Astrocyte (in vitro differentiated cells and primary cell): ENCODE measurements around the gene CLCF1. TPM values are rescaled to one million over a fixed set of nuclear protein-coding genes. Genes with fewer than 3 reads are reported as not detected.

Experiments used
- DNase-seq: peaks from one replicate; pipeline ENCODE4 v3.0.0-alpha.2; 2010; ENCODE audit warnings: low read depth
- FAIRE-seq: peaks from 2 replicates; lab custom pipeline; 2011; peaks lifted over from hg19 to GRCh38; lab: Jason Lieb, UNC
- H2AFZ ChIP-seq: 2 replicates; pipeline ENCODE4 v1.6.0; 2012; ENCODE audit warnings: low read depth, low read length, inconsistent platforms
- H3K27ac ChIP-seq: 2 replicates; pipeline ENCODE4 v1.5.1; 2011; ENCODE audit warnings: low read depth, low read length, inconsistent platforms
- H3K27me3 ChIP-seq: 2 replicates; pipeline ENCODE4 v1.6.0; 2011; ENCODE audit warnings: low read length, inconsistent platforms; ENCODE audit not compliant: insufficient read depth
- H3K36me3 ChIP-seq: 2 replicates; pipeline ENCODE4 v1.5.1; 2011; ENCODE audit warnings: low read length, inconsistent platforms; ENCODE audit not compliant: insufficient read depth
- H3K4me1 ChIP-seq: 2 replicates; pipeline ENCODE4 v1.5.1; 2011; ENCODE audit warnings: low read length, inconsistent platforms; ENCODE audit not compliant: insufficient read depth
- H3K4me2 ChIP-seq: 2 replicates; pipeline ENCODE4 v1.6.0; 2012; ENCODE audit warnings: low read length, inconsistent platforms
- H3K4me3 ChIP-seq: 2 replicates; pipeline ENCODE4 v1.5.1; 2011; ENCODE audit warnings: low read depth, mild to moderate bottlenecking, low read length, inconsistent platforms; ENCODE audit not compliant: insufficient read depth
- H3K79me2 ChIP-seq: 2 replicates; pipeline ENCODE4 v1.6.0; 2012; ENCODE audit warnings: mild to moderate bottlenecking, low read length, inconsistent platforms; ENCODE audit not compliant: insufficient read depth
- H3K9ac ChIP-seq: 2 replicates; pipeline ENCODE4 v1.6.0; 2012; ENCODE audit warnings: mild to moderate bottlenecking, low read length, inconsistent platforms
- H3K9me3 ChIP-seq: 2 replicates; pipeline ENCODE4 v1.5.1; 2012; ENCODE audit warnings: low read depth, mild to moderate bottlenecking, low read length, inconsistent platforms; ENCODE audit not compliant: insufficient read depth
- H4K20me1 ChIP-seq: 2 replicates; pipeline ENCODE4 v1.6.0; 2012; ENCODE audit warnings: low read length, inconsistent platforms; ENCODE audit not compliant: insufficient read depth
- H3K27ac Mint-ChIP-seq: one replicate; pipeline ENCODE4 v1.8.0; 2021; ENCODE audit warnings: mild to moderate bottlenecking, mixed read lengths; ENCODE audit not compliant: unreplicated experiment
- H3K27me3 Mint-ChIP-seq: one replicate; pipeline ENCODE4 v1.8.0; 2021; ENCODE audit warnings: low read depth, mixed read lengths; ENCODE audit not compliant: unreplicated experiment
- H3K36me3 Mint-ChIP-seq: one replicate; pipeline ENCODE4 v1.8.0; 2021; ENCODE audit warnings: low read depth, mixed read lengths; ENCODE audit not compliant: unreplicated experiment
- H3K4me1 Mint-ChIP-seq: one replicate; pipeline ENCODE4 v1.8.0; 2021; ENCODE audit warnings: low read depth, mixed read lengths; ENCODE audit not compliant: unreplicated experiment
- H3K4me3 Mint-ChIP-seq: one replicate; pipeline ENCODE4 v1.8.0; 2021; ENCODE audit warnings: mild to moderate bottlenecking, moderate library complexity, mixed read lengths; ENCODE audit not compliant: unreplicated experiment
- H3K9me3 Mint-ChIP-seq: one replicate; pipeline ENCODE4 v1.8.0; 2021; ENCODE audit warnings: mild to moderate bottlenecking, mixed read lengths; ENCODE audit not compliant: unreplicated experiment
- EZH2 ChIP-seq: IDR thresholded peaks from 2 replicates; pipeline ENCODE4 v1.6.1; 2012; ENCODE audit warnings: mild to moderate bottlenecking, low read length, inconsistent platforms; ENCODE audit not compliant: insufficient read depth
- total RNA-seq: library from RNA; stranded (reverse); gene quantifications from 2 replicates; pipeline ENCODE4 v1.2.1, GENCODE V29; 2021
- TF ChIP-seq, protein P1 (sequence below): IDR thresholded peaks from 2 replicates; pipeline ENCODE4 v1.5.1; 2011; ENCODE audit warnings: low read depth, mild to moderate bottlenecking, inconsistent platforms, low read length, moderate library complexity; ENCODE audit not compliant: insufficient read depth

CLCF1 gene
- total RNA-seq, 1 donor from 2014 or later, result 17.6 TPM

GRCh38 chr11:67369801-67370284 is 3.6 kb downstream of the CLCF1 start:
- peaks cover 68% of the 10 kb centered on the region for H3K4me1 ChIP-seq
- peak overlapping the region; percentile 93 for H3K4me2 ChIP-seq
- H3K79me2 ChIP-seq, result peaks cover 81% of the 10 kb centered on the region
- peak overlapping the region; percentile 67 for H3K27ac ChIP-seq
- DNase-seq (no peak), FAIRE-seq (no peak)
- H3K9me3 ChIP-seq, result no peaks in the 10 kb centered on the region
- H4K20me1 ChIP-seq, result peaks cover 74% of the 10 kb centered on the region
- Mint-ChIP-seq H3K9me3 (no peaks in the 10 kb centered on the region), H3K27me3 (no peaks in the 10 kb centered on the region), H3K27ac (peak overlapping the region; percentile 92), H3K4me1 (peaks cover 54% of the 10 kb centered on the region), H3K36me3 (peaks cover 11% of the 10 kb centered on the region), H3K4me3 (peak overlapping the region; percentile 78)
- peaks cover 9% of the 10 kb centered on the region for H3K36me3 ChIP-seq
- no peaks in the 10 kb centered on the region for H3K27me3 ChIP-seq
- peak overlapping the region; percentile 40 for H3K4me3 ChIP-seq
- H2AFZ ChIP-seq, result no peak overlapping the region
- TF ChIP-seq, protein P1, sequence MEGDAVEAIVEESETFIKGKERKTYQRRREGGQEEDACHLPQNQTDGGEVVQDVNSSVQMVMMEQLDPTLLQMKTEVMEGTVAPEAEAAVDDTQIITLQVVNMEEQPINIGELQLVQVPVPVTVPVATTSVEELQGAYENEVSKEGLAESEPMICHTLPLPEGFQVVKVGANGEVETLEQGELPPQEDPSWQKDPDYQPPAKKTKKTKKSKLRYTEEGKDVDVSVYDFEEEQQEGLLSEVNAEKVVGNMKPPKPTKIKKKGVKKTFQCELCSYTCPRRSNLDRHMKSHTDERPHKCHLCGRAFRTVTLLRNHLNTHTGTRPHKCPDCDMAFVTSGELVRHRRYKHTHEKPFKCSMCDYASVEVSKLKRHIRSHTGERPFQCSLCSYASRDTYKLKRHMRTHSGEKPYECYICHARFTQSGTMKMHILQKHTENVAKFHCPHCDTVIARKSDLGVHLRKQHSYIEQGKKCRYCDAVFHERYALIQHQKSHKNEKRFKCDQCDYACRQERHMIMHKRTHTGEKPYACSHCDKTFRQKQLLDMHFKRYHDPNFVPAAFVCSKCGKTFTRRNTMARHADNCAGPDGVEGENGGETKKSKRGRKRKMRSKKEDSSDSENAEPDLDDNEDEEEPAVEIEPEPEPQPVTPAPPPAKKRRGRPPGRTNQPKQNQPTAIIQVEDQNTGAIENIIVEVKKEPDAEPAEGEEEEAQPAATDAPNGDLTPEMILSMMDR, result no peak
- TF ChIP-seq EZH2, result no peak
- peak overlapping the region; percentile 75 for H3K9ac ChIP-seq

- FAIRE-seq, result no peak
Measured at GRCh38 chr11:67369275-67369674, 4.1 kb downstream of the CLCF1 start.

DNA sequence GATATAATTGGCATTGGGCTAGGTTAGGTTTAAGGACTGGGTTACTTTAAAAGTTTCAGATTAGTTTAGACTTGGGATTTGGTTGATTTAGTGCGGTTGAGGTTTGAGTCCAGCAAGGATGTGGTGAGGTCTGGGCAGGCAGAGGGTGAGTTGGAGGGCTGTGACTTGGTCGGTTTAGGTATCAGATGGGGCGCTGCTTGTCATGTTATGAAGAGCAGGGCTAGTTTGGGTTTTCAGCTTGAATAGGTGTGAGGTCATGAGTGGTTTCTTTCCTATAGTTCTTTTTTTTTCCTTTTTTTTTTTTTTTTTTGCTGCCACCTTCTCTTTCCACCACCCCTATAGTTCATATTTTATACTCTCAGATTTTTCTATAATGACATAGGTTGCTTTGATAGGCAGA is 4.8 kb downstream of the CLCF1 start:
- no peak overlapping the region for H3K27ac Mint-ChIP-seq
- Histone ChIP-seq H3K9me3 (no peaks in the 10 kb centered on the region), H3K9ac (no peak overlapping the region), H3K4me1 (peaks cover 60% of the 10 kb centered on the region), H3K27me3 (no peaks in the 10 kb centered on the region), H4K20me1 (peaks cover 82% of the 10 kb centered on the region), H3K79me2 (peaks cover 87% of the 10 kb centered on the region), H3K27ac (no peak overlapping the region), H3K4me2 (peak overlapping the region; percentile 93), H3K4me3 (no peak overlapping the region), H3K36me3 (peaks cover 14% of the 10 kb centered on the region), H2AFZ (no peak overlapping the region)
- H3K4me3 Mint-ChIP-seq, result no peak overlapping the region
- no peak for TF ChIP-seq EZH2
- TF ChIP-seq, protein P1, result no peak
- FAIRE-seq (no peak), DNase-seq (no peak)
- no peaks in the 10 kb centered on the region for H3K27me3 Mint-ChIP-seq
- peaks cover 50% of the 10 kb centered on the region for H3K4me1 Mint-ChIP-seq
- peaks cover 17% of the 10 kb centered on the region for H3K36me3 Mint-ChIP-seq
- H3K9me3 Mint-ChIP-seq, result no peaks in the 10 kb centered on the region

More at GRCh38 chr11:67369275-67369674, 4.1 kb downstream of the CLCF1 start:
- peaks cover 14% of the 10 kb centered on the region for H3K36me3 ChIP-seq
- Mint-ChIP-seq H3K27me3 (no peaks in the 10 kb centered on the region), H3K36me3 (peaks cover 14% of the 10 kb centered on the region), H3K4me3 (peak overlapping the region; percentile 78), H3K4me1 (peaks cover 51% of the 10 kb centered on the region), H3K27ac (peak overlapping the region; percentile 92), H3K9me3 (no peaks in the 10 kb centered on the region)
- no peaks in the 10 kb centered on the region for H3K27me3 ChIP-seq
- H3K4me2 ChIP-seq, result peak overlapping the region; percentile 93
- H2AFZ ChIP-seq, result no peak overlapping the region
- peak overlapping the region; percentile 75 for H3K9ac ChIP-seq
- peak overlapping the region; percentile 67 for H3K27ac ChIP-seq
- no peak overlapping the region for H3K4me3 ChIP-seq
- peaks cover 80% of the 10 kb centered on the region for H4K20me1 ChIP-seq
- H3K9me3 ChIP-seq, result no peaks in the 10 kb centered on the region
- TF ChIP-seq EZH2, result no peak
- TF ChIP-seq, protein P1, result no peak
- peaks cover 62% of the 10 kb centered on the region for H3K4me1 ChIP-seq
- H3K79me2 ChIP-seq, result peaks cover 86% of the 10 kb centered on the region
- no peak for DNase-seq
